Central memory CD4-positive, alpha-beta T cell (primary cell): ENCODE data around the gene RPS16.

Source experiments
- DNase-seq: peaks from one replicate; pipeline ENCODE4 v3.0.0; 2022

The RPS16 gene

GRCh38 chr19:39417463-39418181 lies 18.1 kb downstream of the RPS16 start:
- no peak for DNase-seq

- no peak for DNase-seq
Observed at GRCh38 chr19:39416152-39417120, 19.3 kb downstream of the RPS16 start.

GRCh38 chr19:39415111-39416046 lies 20.4 kb downstream of the RPS16 start:
- DNase-seq, result no peak

GRCh38 chr19:39413911-39414608 lies 21.7 kb downstream of the RPS16 start:
- DNase-seq, result no peak

- no peak for DNase-seq
Observed at GRCh38 chr19:39413272-39413910, 22.4 kb downstream of the RPS16 start.

GRCh38 chr19:39412867-39413271 lies 22.9 kb downstream of the RPS16 start:
- no peak for DNase-seq

GRCh38 chr19:39412100-39412866 lies 23.5 kb downstream of the RPS16 start, which contains the start of gene PLEKHG2:
Gene PLEKHG2 (plus strand): TSS chr19:39412669. CDS start chr19:39414087, 1,418 bp downstream.
- DNase-seq, result peak; percentile 98

- DNase-seq, result peak; percentile 92
Observed at GRCh38 chr19:39411832-39412099, 24.0 kb downstream of the RPS16 start.

GRCh38 chr19:39411081-39411831 lies 24.5 kb downstream of the RPS16 start:
- no peak for DNase-seq

GRCh38 chr19:39410831-39411080 lies 25.0 kb downstream of the RPS16 start:
- no peak for DNase-seq

GRCh38 chr19:39410017-39410830 lies 25.5 kb downstream of the RPS16 start:
- peak; percentile 81 for DNase-seq

GRCh38 chr19:39409208-39410016 lies 26.3 kb downstream of the RPS16 start:
- DNase-seq, result peak; percentile 86

GRCh38 chr19:39408392-39409207 lies 27.1 kb downstream of the RPS16 start:
- DNase-seq, result peak; percentile 61

- peak; percentile 80 for DNase-seq
Observed at GRCh38 chr19:39407660-39408391, 27.9 kb downstream of the RPS16 start.

GRCh38 chr19:39407410-39407659 lies 28.4 kb downstream of the RPS16 start:
- DNase-seq, result no peak

- DNase-seq, result peak; percentile 85
Observed at GRCh38 chr19:39406656-39407409, 28.9 kb downstream of the RPS16 start, which contains the start of gene ZFP36. Gene ZFP36 (plus strand): TSS chr19:39406847. CDS start chr19:39406905, 58 bp downstream.
